Measurements from ENCODE around the gene SENP5. TPM values are rescaled to one million over a fixed set of nuclear protein-coding genes. Genes with fewer than 3 reads are reported as not detected.

SENP5 gene
- total RNA-seq, 1 donor from 2014 or later, result 25.3 TPM

DNA sequence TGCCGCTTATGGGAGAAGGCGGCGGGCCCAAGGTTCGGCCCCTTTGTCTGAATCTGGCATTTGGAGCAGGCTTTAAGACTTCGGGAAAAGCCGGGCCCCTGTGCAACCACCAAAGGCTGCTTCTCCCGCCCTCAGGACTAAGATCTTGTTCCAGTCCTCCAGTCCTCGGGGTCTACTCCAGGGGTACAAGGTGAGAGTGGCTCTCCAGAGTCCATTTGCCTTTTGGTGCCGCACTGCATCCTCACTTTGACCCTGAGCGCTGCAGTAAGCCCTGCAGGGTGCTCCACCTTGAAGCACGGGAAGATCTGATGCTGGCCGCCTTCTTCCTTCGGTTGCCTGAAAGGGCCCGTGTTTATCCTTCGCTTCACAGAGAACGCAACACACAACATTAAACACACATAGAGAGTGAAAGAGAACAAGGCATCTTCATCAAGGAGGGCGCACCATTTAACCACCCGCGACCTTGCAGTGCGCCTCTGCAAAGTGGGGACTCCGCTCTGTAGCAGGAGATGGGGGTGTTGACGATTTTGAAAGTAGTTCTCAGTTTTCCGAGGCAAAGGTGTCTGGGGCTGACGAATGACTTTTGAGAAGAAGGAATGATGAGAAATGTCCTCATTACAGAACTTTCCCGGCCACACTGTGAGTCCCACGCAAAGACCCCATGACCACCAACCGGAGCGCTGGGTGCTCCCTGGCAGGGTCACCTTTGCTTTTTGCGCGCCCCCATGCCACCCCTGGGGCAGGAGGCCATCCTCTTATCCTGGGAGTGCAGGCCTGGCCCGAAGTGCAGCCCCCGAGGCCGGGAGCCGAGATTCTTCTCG is 99.9 kb downstream of the SENP5 start:
- DNase-seq (ENCODE audit: low spot score), result no peak

DNA sequence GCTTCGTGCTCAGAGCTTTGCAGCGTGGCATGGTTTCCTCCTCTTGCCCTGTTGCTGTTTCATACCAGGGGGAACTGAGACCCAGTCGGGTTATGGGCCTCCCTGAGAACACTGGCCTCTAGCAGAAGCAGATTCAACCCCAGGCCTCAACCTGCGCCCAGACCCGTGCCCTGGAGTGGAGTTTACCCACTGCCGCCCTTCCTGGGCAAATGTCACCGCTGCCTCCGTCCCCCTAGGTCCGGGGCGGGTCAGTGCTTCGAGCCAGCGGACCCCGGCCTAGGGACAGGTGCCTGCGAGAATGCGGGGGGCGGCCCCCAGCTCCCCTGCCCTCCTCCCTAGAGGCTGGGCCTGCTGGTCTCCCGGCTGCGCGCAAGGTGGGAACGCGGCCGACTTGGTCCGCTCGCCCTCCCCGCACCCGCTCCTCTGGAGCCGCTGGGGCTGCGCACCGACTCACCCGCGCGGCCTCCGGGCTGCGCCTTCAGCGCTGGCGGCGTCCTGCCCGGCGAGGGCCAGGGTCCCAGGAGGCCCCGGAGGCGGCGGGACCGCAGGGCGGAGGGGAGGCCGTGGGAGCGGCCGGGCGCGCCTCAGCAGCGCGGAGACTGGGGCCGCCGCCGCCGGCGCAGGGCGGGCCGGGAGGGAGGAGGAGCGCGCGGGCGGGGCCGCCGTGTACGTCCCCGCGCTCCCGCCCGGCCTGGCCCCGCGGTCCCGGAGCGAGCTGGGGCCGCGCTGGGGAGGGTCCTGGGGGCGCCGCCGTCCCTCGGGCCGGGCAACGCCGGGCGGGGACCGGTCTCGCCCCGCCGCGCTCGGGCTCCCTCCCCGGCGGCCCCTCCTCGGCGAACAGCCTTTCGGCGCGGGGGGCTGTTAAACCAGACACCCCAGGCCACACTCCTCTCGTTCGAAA is 100.8 kb downstream of the SENP5 start, which contains the start of gene PIGZ:
Gene PIGZ, minus strand, starts transcription at position 601 of the 901 bp plus-strand sequence. CDS start 16,802 bp downstream, outside the sequence.
- DNase-seq (ENCODE audit: low spot score), result no peak

DNA sequence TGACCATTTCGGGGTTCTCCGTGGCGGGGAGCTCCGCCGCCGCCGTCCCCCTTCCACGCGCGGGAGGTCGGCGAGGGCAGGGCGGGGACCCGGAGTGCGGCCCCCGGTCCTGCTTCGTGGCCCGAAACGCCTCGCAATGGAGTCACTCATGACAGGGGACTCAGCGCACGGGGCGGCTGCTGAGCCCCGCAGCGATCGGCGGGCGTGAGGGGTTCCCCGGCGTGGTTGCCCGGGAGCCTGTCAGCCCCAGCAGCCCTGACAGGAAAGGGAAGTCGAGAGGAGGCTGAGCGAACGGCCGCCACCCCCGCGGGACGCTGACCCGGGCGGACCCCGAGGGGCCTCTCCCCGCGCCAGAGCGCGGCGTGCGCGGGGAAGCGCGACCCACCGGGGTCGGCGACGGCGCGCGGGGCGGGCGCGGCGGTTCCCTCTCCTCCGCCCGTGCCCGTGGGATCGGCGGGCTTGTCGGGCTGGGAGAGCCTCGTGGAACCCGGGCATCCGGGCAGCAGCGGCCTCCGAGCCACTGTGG is 101.5 kb downstream of the SENP5 start:
- DNase-seq (ENCODE audit: low spot score), result no peak

GRCh38 chr3:196969660-196970546 is 102.2 kb downstream of the SENP5 start:
- peak; percentile 34 for DNase-seq (ENCODE audit: low spot score)

DNA sequence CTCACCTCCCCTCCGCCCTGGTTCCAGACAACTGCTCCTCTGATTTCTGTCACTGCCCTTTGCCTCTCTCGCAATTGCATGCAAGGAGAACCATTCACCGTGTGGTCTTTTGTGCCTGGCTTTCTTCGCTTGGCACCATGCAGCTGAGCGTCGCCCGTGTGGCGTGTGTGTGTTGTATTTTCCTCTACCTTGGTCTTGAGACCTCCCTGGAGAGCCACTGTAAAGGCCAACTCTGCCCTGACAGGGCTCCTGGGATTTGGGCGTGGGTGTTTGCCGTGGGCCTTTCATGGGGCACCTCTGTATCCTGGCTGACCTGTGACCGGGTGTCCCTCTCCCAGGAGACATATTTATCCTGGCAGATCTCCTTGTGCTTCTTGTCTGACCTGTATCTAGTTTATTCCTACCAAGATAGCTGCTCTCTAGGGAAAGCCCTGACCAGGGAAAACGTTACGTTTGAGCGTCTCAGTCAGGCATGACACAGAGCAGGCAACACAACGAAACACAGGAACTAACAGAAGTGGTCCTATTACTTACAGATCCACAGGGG is 102.9 kb downstream of the SENP5 start:
- no peak for DNase-seq (ENCODE audit: low spot score)

DNA sequence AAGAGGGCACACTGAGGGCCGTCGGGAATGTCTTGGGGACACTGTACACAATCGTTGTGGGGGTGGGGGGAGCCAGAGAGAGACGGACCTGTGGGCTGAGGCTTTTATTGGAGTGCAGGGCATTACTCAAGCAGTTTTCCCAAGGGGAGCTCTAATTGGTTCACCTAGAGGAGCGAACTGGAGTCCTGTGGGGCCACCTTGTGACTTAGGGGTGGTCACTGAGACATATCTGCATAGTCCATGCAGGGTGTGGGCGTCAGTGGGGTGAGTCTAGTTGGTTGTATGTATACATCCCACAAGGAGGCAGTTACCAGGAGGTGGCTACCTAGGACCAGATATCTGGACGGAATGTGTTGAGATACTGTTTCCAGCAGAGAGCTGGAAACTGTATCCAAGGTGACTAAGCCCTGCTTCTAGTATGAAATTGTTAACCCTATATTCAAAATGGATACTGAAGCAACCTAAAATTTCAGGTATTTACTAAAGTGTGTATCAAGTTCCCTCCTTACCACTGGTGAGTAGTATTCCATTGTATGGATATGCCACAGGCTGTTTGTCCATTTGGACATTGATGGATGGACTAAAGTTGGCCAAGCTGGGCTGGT is 103.5 kb downstream of the SENP5 start:
- DNase-seq (ENCODE audit: low spot score), result no peak

GRCh38 chr3:196974661-196975060 is 106.9 kb downstream of the SENP5 start:
- DNase-seq (ENCODE audit: low spot score), result no peak

- DNase-seq (ENCODE audit: low spot score), result no peak
These were observed 107.6 kb downstream of the SENP5 start for GRCh38 chr3:196975349-196975748.

GRCh38 chr3:196976941-196977340 is 109.2 kb downstream of the SENP5 start:
- DNase-seq (ENCODE audit: low spot score), result no peak

- DNase-seq (ENCODE audit: low spot score), result no peak
These were observed 111.8 kb downstream of the SENP5 start for GRCh38 chr3:196979545-196979944.

DNA sequence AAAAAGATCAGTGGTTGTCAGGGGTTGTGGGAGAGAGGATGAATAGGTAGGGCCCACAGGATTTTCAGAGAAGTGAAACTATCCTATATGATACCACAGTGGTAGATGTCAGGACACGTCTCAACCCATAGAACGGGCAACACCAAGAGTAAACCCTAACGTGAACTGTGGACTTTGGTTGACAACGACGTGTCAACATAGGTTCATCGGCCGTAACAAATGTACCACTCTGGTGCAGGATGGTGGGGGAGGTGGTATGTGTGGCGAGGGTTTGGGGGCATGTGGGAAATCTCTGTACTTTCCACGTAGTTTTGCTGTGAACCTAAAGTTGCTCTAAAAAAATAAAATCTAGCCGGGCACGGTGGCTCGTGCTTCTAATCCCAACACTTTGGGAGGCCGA is 113.9 kb downstream of the SENP5 start:
- DNase-seq (ENCODE audit: low spot score), result no peak

DNA sequence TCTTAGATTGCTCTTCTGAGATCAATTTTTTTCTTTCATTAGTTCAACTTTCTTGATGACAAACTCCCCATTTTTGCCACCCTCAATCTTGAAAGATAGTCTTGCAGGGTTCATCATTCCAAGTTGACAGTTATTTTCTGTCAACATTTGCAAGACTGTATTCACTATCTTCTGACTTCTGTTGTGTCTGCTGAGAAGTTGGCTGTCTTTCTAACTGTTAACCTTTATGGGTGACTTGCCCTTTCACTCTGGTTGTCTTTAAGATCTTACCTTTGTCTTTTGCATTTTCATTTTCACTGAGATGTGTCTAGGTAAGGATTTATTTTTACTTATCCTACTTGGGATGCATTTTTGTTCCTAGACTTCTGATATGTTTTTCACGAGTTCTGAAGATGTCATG is 115.5 kb downstream of the SENP5 start:
- no peak for DNase-seq (ENCODE audit: low spot score)

Other genes starting within 250 kb of the SENP5 start
- 6.4 TPM for gene NRROS, start 228.2 kb upstream of the SENP5 start, total RNA-seq
- 3.3 TPM for gene CEP19, start 155.7 kb upstream of the SENP5 start, total RNA-seq
- 21.5 TPM for gene PIGX, start 155.5 kb upstream of the SENP5 start, total RNA-seq
- gene PAK2, start 128.1 kb upstream of the SENP5 start, total RNA-seq, result 63.4 TPM
- 48.7 TPM for gene NCBP2, start 74.6 kb downstream of the SENP5 start, total RNA-seq
- gene PIGZ, start 100.9 kb downstream of the SENP5 start, total RNA-seq, result 7.5 TPM
- 2.8 TPM for gene MELTF, start 161.9 kb downstream of the SENP5 start, total RNA-seq